ENCODE measurements around the gene C22orf31.
"Not testable (repeated sequence)": the region's sequence is repeated elsewhere in the genome, so short reads cannot be mapped to it uniquely, and the experiment has no call there.

Gene C22orf31

DNA sequence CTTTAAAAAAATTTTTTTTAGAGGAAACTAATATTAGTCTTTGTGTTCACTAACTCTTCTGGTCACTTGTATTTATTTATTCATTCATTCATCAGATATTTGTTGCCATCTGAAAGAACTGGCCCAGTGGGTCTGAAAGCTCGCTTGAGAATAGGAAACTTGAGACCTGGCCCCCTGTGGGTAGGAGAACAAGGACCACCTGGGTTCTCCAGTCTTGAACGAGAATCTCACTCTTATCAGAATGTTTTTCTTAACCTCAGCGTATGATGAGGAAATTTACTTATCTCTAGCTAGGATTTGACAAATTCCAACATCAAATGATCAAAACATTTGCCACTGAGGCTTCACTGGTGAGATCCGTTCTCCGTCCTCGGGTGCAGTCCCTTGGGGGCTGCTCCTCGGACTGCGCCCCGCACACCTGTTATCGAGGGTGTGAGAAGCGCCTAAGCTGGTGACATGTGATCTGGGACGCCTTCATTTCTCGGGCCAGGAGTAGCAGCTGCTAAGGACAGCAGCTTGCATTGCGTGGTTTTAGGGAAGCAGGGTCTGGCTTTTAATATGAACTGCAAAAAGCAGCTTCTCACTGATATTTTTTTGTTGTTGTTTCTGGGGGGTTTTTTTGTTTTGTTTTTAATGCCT, 6.3 kb downstream of the C22orf31 start:
- DNase-seq (ENCODE audit: low read depth in 2 of 2) = no peak

GRCh38 chr22:29054251-29054767, 7.3 kb downstream of the C22orf31 start:
- DNase-seq (ENCODE audit: low read depth in 2 of 2) = no peak

- no peak for DNase-seq (ENCODE audit: low read depth in 2 of 2)
Observed at GRCh38 chr22:29053048-29053702, 8.5 kb downstream of the C22orf31 start.

DNA sequence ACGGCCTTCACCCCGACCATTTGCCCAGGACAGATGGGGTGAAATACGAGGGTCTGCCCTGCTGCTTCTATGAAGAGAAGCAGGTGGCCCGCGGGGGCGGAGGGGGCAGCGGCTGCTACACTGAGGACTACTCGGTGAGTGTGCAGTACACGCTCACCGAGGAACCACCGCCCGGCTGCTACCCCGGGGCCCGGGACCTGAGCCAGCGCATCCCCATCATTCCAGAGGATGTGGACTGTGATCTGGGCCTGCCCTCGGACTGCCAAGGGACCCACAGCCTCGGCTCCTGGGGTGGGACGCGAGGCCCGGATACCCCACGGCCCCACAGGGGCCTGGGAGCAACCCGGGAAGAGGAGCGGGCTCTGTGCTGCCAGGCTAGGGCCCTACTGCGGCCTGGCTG, 11.2 kb downstream of the C22orf31 start:
- no peak for DNase-seq (ENCODE audit: low read depth in 2 of 2)

DNA sequence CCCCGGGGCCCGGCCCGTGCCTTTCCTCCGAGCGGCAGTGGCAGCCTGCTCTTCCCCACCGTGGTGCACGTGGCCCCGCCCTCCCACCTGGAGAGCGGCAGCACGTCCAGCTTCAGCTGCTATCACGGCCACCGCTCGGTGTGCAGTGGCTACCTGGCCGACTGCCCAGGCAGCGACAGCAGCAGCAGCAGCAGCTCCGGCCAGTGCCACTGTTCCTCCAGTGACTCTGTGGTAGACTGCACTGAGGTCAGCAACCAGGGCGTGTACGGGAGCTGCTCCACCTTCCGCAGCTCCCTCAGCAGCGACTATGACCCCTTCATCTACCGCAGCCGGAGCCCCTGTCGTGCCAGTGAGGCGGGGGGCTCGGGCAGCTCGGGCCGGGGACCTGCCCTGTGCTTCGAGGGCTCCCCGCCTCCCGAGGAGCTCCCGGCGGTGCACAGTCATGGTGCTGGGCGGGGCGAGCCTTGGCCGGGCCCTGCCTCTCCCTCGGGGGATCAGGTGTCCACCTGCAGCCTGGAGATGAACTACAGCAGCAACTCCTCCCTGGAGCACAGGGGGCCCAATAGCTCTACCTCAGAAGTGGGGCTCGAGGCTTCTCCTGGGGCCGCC, 11.9 kb downstream of the C22orf31 start:
- no peak for DNase-seq (ENCODE audit: low read depth in 2 of 2)

DNA sequence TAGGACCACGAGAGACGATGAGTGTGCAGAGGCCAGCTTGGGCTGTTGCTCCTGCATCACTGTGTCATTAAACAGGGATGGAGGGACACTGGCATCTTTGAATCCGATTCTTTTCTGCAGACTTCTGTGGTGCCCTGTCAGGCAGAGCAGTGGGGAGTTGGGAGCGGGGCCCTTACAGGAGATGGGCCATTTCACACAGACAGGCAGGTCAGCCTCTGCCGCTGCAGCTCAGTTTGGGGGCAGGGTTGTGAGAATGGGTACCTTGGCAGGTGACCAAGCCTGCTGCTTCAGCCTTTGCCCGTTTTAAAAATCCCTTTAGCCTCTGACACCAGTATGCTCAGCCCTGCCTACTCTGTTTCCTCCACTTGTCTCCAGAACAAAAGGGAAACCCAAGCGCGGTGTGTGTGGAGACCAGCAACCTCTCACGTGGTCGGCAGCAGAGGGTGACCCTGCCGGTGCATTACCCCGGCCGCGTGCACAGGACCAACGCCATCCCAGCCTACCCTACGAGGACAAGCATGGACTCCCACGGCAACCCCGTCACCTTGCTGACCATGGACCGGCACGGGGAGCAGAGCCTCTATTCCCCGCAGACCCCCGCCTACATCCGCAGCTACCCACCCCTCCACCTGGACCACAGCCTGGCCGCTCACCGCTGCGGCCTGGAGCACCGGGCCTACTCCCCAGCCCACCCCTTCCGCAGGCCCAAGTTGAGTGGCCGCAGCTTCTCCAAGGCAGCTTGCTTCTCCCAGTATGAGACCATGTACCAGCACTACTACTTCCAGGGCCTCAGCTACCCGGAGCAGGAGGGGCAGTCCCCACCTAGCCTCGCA, 12.6 kb downstream of the C22orf31 start:
- no peak for DNase-seq (ENCODE audit: low read depth in 2 of 2)

DNA sequence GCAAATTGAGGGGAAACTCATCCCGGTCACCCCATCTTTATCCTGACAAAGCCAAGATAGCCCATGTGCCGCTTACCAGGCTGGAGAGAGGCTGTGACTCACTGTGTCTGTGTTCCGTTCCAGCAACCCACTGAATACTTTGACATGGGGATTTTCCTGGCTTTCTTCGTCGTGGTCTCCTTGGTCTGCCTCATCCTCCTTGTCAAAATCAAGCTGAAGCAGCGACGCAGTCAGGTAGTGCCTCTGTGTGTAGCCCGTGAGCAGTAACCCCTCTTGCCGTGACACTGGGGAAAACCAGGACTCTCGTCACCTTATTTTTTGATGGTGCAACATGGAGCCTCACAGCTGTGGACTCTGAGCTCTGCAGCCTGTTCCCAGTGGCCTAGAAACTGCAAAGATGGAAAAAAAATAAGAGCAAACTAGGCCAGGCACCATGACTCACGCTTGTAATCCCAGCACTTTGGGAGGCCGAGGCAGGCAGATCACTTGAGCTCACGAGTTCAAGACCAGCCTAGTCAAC, 16.9 kb downstream of the C22orf31 start:
- DNase-seq (ENCODE audit: low read depth in 2 of 2) = no peak

GRCh38 chr22:29043906-29044575, 17.6 kb downstream of the C22orf31 start:
- no peak for DNase-seq (ENCODE audit: low read depth in 2 of 2)

GRCh38 chr22:29041408-29041807, 20.2 kb downstream of the C22orf31 start:
- DNase-seq (ENCODE audit: low read depth in 2 of 2) = no peak

DNA sequence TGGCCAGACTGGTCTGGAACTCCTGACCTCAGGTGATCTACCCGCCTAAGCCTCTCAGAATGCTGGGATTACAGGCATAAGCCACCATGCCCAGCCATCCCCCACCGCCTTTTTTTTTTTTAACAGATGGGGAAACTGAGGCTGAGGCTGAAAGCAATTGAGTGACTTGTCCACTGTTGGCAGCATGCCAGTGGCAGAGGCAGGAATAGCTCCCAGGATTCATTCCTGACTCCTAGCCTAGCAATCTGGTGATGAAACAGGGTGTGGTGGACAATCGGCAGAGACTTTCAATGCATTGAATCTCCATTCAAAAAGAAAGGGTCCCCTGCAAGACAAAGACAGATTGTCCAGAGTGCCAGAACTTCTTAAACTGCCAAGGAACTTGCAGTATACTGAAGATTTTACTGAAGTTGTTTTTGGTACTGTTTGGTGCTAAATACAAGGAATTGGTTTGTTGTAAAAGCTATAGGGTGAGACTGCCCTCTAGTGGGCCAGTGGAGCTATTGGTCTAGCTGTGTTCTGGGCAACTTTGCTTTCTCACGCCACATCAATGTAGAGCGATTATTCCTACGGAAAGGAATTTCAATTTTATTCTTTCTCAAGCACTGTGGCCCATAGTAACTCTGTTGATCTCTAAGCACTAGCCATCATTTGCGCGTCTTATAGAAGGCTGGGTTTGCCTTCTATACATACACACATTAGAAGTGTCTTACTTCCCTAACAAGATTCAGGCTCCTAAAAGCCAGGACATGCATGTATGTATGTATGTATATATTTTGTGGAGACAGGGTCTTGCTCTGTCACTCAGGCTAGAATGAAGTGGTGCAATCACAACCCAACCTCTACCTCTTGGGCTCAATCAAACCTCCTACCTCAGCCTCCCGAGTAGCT, 21.0 kb downstream of the C22orf31 start:
- peak; percentile 22 to 48 for DNase-seq (ENCODE audit: low read depth in 2 of 2)

DNA sequence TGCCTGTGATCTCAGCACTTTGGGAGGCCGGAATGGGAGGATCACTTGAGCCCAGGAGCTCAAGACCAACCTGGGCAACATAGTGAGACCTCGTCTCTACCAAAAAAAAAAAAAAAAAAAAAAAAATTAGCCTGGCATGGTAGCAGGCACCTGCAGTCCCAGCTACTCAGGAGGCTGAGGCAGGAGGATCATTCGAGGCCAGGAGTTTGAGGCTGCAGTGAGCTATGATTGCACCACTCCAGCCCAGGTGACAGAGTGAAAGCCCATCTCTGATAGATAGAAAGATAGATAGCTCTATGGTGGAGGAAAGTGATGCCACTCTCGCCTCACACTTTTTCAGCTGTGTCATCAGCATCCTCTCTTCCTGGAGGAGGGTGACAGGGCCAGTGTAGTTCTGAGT, 21.9 kb downstream of the C22orf31 start:
- not testable (repeated sequence) for DNase-seq (ENCODE audit: low read depth in 2 of 2)

DNA sequence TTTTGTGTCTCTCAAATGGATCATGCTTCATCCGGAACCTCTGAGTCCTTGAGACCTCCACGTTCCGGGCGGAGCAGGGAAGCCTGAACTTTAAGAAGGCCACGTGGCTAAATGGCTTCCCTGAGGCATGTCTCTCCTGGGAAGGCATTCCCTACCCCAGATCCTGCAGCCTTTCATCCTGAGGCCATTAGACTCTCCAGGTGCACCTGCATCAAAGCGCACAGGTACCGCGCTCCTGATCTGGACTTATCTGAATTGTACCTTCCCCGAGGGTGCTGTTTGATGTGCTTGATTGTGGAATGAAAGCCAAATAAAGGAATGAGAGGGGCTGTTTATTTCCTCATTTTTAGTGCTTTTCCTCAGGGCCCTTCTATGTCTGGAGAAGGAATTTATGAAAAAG, 22.5 kb downstream of the C22orf31 start:
- no peak for DNase-seq (ENCODE audit: low read depth in 2 of 2)

GRCh38 chr22:29037340-29037932, 24.2 kb downstream of the C22orf31 start:
- DNase-seq (ENCODE audit: low read depth in 2 of 2) = no peak

DNA sequence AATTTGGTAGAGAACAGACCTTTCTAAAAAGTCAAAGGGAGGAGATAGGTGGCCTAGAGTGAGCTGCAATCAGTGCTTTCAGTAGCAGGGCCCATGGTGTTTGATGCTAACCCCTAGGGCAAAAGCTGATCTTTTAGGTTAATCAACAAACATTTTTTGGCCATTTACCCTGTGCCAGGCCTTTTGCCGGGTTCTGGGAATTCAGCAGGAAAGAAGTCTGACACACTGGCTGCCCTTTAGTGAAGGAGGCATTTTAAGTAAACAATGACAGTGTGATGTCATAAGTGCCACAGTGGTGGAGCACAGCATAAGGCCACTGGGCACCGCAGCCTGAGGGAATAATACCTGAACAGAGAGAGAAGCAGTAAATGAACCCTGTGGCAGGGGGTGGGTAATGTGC, 29.0 kb downstream of the C22orf31 start:
- no peak for DNase-seq (ENCODE audit: low read depth in 2 of 2)

DNA sequence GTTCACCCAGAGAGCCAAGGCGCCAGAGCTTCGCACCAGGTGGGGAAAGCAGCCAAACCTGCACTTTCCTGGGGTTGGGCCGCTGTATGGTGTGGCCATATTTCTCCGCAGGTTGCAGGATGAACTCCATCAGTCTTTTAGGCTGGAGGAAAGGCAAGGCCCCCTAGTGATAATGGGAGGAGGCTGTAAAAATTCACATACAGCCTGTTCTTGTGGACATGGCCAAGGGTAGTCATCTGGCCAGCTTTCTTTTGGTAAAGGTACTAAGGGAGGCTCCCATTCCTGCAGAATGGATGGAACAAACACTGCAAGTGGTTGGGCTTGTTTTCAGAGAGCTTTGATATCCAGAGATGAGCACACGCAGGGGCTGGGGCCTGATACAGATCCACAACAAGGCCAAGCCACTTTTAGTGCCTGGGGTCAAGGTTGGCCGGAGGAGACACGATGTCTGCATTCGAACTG, 29.6 kb downstream of the C22orf31 start:
- DNase-seq (ENCODE audit: low read depth in 2 of 2) = no peak

DNA sequence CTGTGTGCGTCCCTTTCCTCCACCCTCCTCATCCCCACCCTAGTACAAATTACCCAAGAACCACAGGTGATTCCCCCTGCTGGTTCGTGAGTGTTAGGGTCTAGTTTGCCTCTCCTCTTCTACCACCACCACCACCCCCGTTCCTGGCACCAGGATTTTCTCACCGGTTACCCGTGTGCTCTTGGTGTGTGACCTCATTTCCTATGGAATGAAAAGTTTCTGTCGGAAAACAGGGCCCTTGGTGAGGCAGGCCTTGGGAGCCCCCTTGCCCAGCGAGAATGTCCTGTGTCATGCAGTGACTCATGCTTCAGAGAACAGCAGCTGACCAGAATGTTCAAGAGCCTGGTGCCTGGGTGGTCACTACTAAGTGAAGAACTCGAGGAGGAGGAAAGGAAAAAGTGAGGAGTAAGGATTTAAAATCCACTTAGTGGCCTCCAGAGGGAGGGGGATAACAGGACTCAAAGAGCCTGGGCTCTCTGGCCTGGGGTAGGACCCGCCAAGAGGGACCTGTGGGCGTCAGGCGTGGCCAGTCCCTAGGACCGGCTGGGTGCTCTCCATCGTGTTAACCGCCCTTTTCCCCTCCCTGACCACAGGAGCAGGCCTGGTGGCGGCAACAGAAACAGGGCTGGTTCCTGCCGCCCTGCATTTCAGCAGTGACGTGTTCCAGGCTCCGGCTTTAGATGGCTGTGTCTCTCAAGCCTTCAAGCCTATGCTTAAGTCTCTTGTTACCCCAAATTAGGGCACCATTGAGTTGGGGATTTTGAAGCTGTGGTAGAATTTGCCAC, 30.2 kb downstream of the C22orf31 start:
- no peak for DNase-seq (ENCODE audit: low read depth in 2 of 2)

- DNase-seq (ENCODE audit: low read depth in 2 of 2) = no peak
Observed at GRCh38 chr22:29030618-29031226, 30.9 kb downstream of the C22orf31 start.

DNA sequence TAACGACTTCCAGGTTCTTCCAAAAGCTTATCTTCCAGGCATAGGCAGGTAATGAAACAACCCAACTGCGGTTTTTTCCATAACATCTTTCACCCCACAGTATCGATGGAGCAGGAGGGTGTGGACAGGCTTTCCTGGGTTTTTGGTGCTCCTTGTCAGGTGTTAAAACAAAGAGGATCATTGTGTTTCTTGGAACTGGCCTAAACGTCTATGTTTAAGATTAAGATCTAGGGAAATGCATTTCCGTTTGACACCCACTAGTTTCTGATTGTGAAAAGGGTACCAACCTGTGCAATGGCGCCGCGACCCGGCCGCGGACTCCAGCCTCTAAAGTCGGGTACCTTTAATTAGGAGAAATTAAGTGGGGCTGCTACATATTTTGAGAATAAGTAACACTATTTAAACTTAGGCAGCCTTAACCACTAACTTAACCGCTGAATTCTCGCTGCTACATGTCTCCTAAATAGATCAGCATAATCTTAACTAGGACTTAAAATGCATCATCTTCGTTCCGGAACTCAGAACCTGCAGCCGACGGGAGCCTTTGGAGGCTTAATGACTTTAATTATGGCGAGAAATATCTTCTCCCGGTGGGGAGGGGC, 31.5 kb downstream of the C22orf31 start:
- DNase-seq (ENCODE audit: low read depth in 2 of 2) = no peak
